Activated naive CD8-positive, alpha-beta T cell treated with anti-CD3 and anti-CD28 coated beads, Interleukin-2, amount 10 ng/mL, durations not matched to agents 7 days and 5 days (primary cell): Measurements from ENCODE around the gene CRTAC1. TPM values are rescaled to one million over a fixed set of nuclear protein-coding genes. Genes with fewer than 3 reads are reported as not detected.
"Not testable (repeated sequence)": the region's sequence is repeated elsewhere in the genome, so short reads cannot be mapped to it uniquely, and the experiment has no call there.

Source experiments
- ATAC-seq: fragments of 150-1000 bp; cut with Tn5 transposase; one replicate; pipeline ENCODE4 v1.10.0; 2021; ENCODE audit warnings: low read depth, moderate library complexity
- POLR2A ChIA-PET: fragments of 350-600 bp; sonication (Branson Sonifier 250); formaldehyde crosslinking; loops from one replicate; lab custom pipeline; 2021; ENCODE audit warnings: antibody characterized with exemption; lab: Charles Lee
- DNase-seq: peaks from one replicate; pipeline ENCODE4 v3.0.0; 2021
- H3K27ac Mint-ChIP-seq: one replicate; pipeline ENCODE4 v1.8.0; 2022; ENCODE audit warnings: mild to moderate bottlenecking, mixed read lengths
- H3K27me3 Mint-ChIP-seq: one replicate; pipeline ENCODE4 v1.8.0; 2022; ENCODE audit warnings: mild to moderate bottlenecking, moderate library complexity, mixed read lengths
- H3K36me3 Mint-ChIP-seq: one replicate; pipeline ENCODE4 v1.8.0; 2021; ENCODE audit warnings: mild to moderate bottlenecking, mixed read lengths
- H3K4me1 Mint-ChIP-seq: one replicate; pipeline ENCODE4 v1.8.0; 2021; ENCODE audit warnings: mixed read lengths
- H3K4me3 Mint-ChIP-seq: one replicate; pipeline ENCODE4 v1.8.0; 2022; ENCODE audit warnings: mild to moderate bottlenecking, moderate library complexity, mixed read lengths
- H3K9me3 Mint-ChIP-seq: one replicate; pipeline ENCODE4 v1.8.0; 2021; ENCODE audit warnings: mixed read lengths
- total RNA-seq, 2 experiments: library from RNA; stranded (reverse); gene quantifications; one replicate each; pipeline ENCODE4 v1.2.3, GENCODE V29; 2021

CRTAC1 gene
- total RNA-seq, 2 experiments from 2014 or later: not detected

- Mint-ChIP-seq H3K9me3 (no peaks in the 10 kb centered on the region), H3K27ac (no peak overlapping the region), H3K36me3 (peaks cover 20% of the 10 kb centered on the region), H3K4me3 (no peak overlapping the region), H3K4me1 (peaks cover 43% of the 10 kb centered on the region), H3K27me3 (no peaks in the 10 kb centered on the region)
- DNase-seq (no peak), ATAC-seq (no peak)
- POLR2A ChIA-PET: interaction anchor here (1.2 to 5.6 kb wide), 2 partner anchors 16 to 56 kb away, joined by 3 to 48 read pairs; no protein-coding TSS in a partner anchor
These were observed 177.5 kb downstream of the CRTAC1 start for GRCh38 chr10:97852840-97853405.

- peaks cover 20% of the 10 kb centered on the region for H3K36me3 Mint-ChIP-seq
- H3K4me3 Mint-ChIP-seq: peak overlapping the region; percentile 86
- peaks cover 40% of the 10 kb centered on the region for H3K4me1 Mint-ChIP-seq
- POLR2A ChIA-PET: interaction anchor here (5.6 kb wide), 1 partner anchor 55 kb away, joined by 48 read pairs; no protein-coding TSS in a partner anchor
- ATAC-seq (no peak), DNase-seq (no peak)
- peak overlapping the region; percentile 46 for H3K27ac Mint-ChIP-seq
- no peaks in the 10 kb centered on the region for H3K9me3 Mint-ChIP-seq
- H3K27me3 Mint-ChIP-seq: no peaks in the 10 kb centered on the region
These were observed 178.1 kb downstream of the CRTAC1 start for GRCh38 chr10:97852277-97852676.

- H3K4me3 Mint-ChIP-seq: peak overlapping the region; percentile 86
- peak; percentile 51 for ATAC-seq
- no peak for DNase-seq
- peaks cover 39% of the 10 kb centered on the region for H3K4me1 Mint-ChIP-seq
- no peaks in the 10 kb centered on the region for H3K27me3 Mint-ChIP-seq
- POLR2A ChIA-PET: interaction anchor here (1.3 to 5.6 kb wide), 4 partner anchors 18 to 70 kb away, joined by 5 to 48 read pairs (median 14); no protein-coding TSS in a partner anchor
- H3K9me3 Mint-ChIP-seq: no peaks in the 10 kb centered on the region
- peaks cover 16% of the 10 kb centered on the region for H3K36me3 Mint-ChIP-seq
- peak overlapping the region; percentile 57 for H3K27ac Mint-ChIP-seq
These were observed 178.9 kb downstream of the CRTAC1 start for GRCh38 chr10:97851341-97852001.

GRCh38 chr10:97850446-97850845, 180.0 kb downstream of the CRTAC1 start:
- Mint-ChIP-seq H3K9me3 (no peaks in the 10 kb centered on the region), H3K4me3 (peak overlapping the region; percentile 86), H3K4me1 (peaks cover 38% of the 10 kb centered on the region), H3K36me3 (peaks cover 13% of the 10 kb centered on the region), H3K27ac (peak overlapping the region; percentile 87), H3K27me3 (no peaks in the 10 kb centered on the region)
- peak; percentile 17 for ATAC-seq
- DNase-seq: peak; percentile 46
- POLR2A ChIA-PET: interaction anchor here (1.0 to 5.6 kb wide), 8 partner anchors 11 to 69 kb away, joined by 3 to 48 read pairs (median 9); no protein-coding TSS in a partner anchor

- Mint-ChIP-seq H3K27ac (peak within 1 kb of the TSS; percentile 89), H3K27me3 (no peaks in the 10 kb centered on the region), H3K4me3 (peak within 1 kb of the TSS; percentile 88), H3K4me1 (peaks cover 36% of the 10 kb centered on the region), H3K9me3 (no peaks in the 10 kb centered on the region), H3K36me3 (peaks cover 13% of the 10 kb centered on the region)
- peak; percentile 82 for ATAC-seq
- DNase-seq: peak; percentile 85
- POLR2A ChIA-PET: interaction anchor here (0.6 to 5.6 kb wide), 15 partner anchors 8 to 68 kb away, joined by 3 to 48 read pairs (median 6); no protein-coding TSS in a partner anchor
These were observed 180.6 kb downstream of the CRTAC1 start, which contains the start of gene GOLGA7B for GRCh38 chr10:97849687-97850402. GOLGA7B (plus strand) TSS chr10:97849843; CDS start chr10:97850304, 461 bp downstream.

- no peaks in the 10 kb centered on the region for H3K9me3 Mint-ChIP-seq
- DNase-seq (no peak), ATAC-seq (peak; percentile 16)
- H3K27me3 Mint-ChIP-seq: no peaks in the 10 kb centered on the region
- POLR2A ChIA-PET: interaction anchor here (0.6 to 5.6 kb wide), 13 partner anchors 9 to 67 kb away, joined by 3 to 48 read pairs (median 6); no protein-coding TSS in a partner anchor
- H3K36me3 Mint-ChIP-seq: peaks cover 13% of the 10 kb centered on the region
- peaks cover 33% of the 10 kb centered on the region for H3K4me1 Mint-ChIP-seq
- H3K27ac Mint-ChIP-seq: peak overlapping the region; percentile 89
- peak overlapping the region; percentile 88 for H3K4me3 Mint-ChIP-seq
These were observed 181.2 kb downstream of the CRTAC1 start for GRCh38 chr10:97849103-97849686.

GRCh38 chr10:97844678-97845077, 185.7 kb downstream of the CRTAC1 start:
- Mint-ChIP-seq H3K36me3 (no peaks in the 10 kb centered on the region), H3K4me3 (no peak overlapping the region), H3K27ac (no peak overlapping the region), H3K9me3 (no peaks in the 10 kb centered on the region), H3K27me3 (no peaks in the 10 kb centered on the region), H3K4me1 (peaks cover 23% of the 10 kb centered on the region)
- ATAC-seq (no peak), DNase-seq (no peak)
- POLR2A ChIA-PET: no interaction called here

- H3K36me3 Mint-ChIP-seq, POLR2A ChIA-PET, H3K27me3 Mint-ChIP-seq, DNase-seq, ATAC-seq, H3K4me3 Mint-ChIP-seq, H3K27ac Mint-ChIP-seq, H3K9me3 Mint-ChIP-seq: not testable (repeated sequence)
- H3K4me1 Mint-ChIP-seq: peaks cover 20% of the 10 kb centered on the region
These were observed 186.4 kb downstream of the CRTAC1 start for GRCh38 chr10:97843972-97844371.

- Mint-ChIP-seq H3K4me1 (peaks cover 16% of the 10 kb centered on the region), H3K36me3 (no peaks in the 10 kb centered on the region), H3K27ac (no peak overlapping the region), H3K9me3 (no peaks in the 10 kb centered on the region), H3K27me3 (no peaks in the 10 kb centered on the region), H3K4me3 (no peak overlapping the region)
- no peak for DNase-seq
- ATAC-seq: no peak
- POLR2A ChIA-PET: no interaction called here
These were observed 187.1 kb downstream of the CRTAC1 start for GRCh38 chr10:97843281-97843671.

GRCh38 chr10:97842656-97843280, 187.7 kb downstream of the CRTAC1 start:
- ATAC-seq (no peak), DNase-seq (no peak)
- H3K36me3 Mint-ChIP-seq: no peaks in the 10 kb centered on the region
- peaks cover 16% of the 10 kb centered on the region for H3K4me1 Mint-ChIP-seq
- no peak overlapping the region for H3K27ac Mint-ChIP-seq
- H3K4me3 Mint-ChIP-seq: no peak overlapping the region
- H3K27me3 Mint-ChIP-seq: no peaks in the 10 kb centered on the region
- POLR2A ChIA-PET: no interaction called here
- no peaks in the 10 kb centered on the region for H3K9me3 Mint-ChIP-seq

- H3K27me3 Mint-ChIP-seq, H3K27ac Mint-ChIP-seq, POLR2A ChIA-PET, H3K4me3 Mint-ChIP-seq, H3K36me3 Mint-ChIP-seq, H3K9me3 Mint-ChIP-seq, DNase-seq, ATAC-seq: not testable (repeated sequence)
- peaks cover 16% of the 10 kb centered on the region for H3K4me1 Mint-ChIP-seq
These were observed 188.3 kb downstream of the CRTAC1 start for GRCh38 chr10:97842114-97842513.

- H3K4me3 Mint-ChIP-seq, H3K9me3 Mint-ChIP-seq, ATAC-seq, H3K27ac Mint-ChIP-seq, H3K36me3 Mint-ChIP-seq, POLR2A ChIA-PET, DNase-seq, H3K27me3 Mint-ChIP-seq: not testable (repeated sequence)
- peaks cover 21% of the 10 kb centered on the region for H3K4me1 Mint-ChIP-seq
These were observed 189.3 kb downstream of the CRTAC1 start for GRCh38 chr10:97841166-97841565.
